Measurements from ENCODE around the gene HSPA9. TPM values are rescaled to one million over a fixed set of nuclear protein-coding genes. Genes with fewer than 3 reads are reported as not detected.

Gene HSPA9
- total RNA-seq, 1 donor from 2014 or later, result 197 TPM

DNA sequence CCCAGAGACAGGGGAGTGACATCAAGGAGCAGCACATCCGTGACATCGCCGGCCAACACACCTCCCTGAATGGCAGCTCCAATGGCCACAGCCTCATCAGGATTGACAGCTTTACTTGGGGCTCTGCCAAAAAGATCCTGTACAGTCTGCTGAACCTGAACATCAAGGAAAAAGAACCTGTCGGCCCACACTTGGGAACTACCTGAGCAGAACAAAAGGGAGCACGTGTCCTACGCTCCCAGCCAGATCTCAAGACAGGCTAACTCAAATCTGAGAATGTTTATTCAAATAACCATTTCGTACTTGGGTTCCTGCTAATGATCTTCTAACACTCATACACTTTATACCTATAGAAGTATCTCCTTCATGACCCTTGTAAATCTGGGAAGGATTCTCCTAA, 15.3 kb downstream of the HSPA9 start:
- no peak overlapping the region for H3K4me3 Mint-ChIP-seq (ENCODE audit: unreplicated experiment)

DNA sequence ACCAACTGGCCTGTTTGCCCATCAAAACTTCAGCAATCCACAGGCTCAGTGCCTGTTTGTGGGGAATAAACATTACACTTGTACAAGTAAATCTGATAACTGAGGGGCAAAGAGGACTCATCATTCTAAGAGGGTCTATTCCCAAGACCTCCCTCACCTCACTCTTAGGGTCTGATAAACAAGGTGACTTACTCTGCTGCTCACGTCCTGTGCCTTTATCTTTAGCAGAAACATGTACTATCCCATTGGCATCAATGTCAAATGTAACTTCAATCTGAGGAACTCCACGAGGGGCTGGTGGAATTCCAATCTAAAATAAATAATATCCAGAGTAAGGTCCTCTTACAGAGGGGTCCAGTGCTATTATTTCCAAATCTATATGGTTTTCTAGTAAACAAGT, 17.5 kb downstream of the HSPA9 start:
- TF ChIP-seq CTCF (IDR thresholded peaks at IDR 0.05), result no peak
- DNase-seq (ENCODE audit: extremely low spot score, unreplicated experiment), result no peak
- no peak overlapping the region for H3K27ac Mint-ChIP-seq (ENCODE audit: unreplicated experiment)

More for the DNA sequence above, 15.3 kb downstream of the HSPA9 start:
- H3K4me1 Mint-ChIP-seq (ENCODE audit: unreplicated experiment), result no peaks in the 10 kb centered on the region
- H3K9me3 Mint-ChIP-seq (ENCODE audit: unreplicated experiment), result no peaks in the 10 kb centered on the region
- TF ChIP-seq CTCF (IDR thresholded peaks at IDR 0.05), result no peak
- no peak overlapping the region for H3K27ac Mint-ChIP-seq (ENCODE audit: unreplicated experiment)
- no peaks in the 10 kb centered on the region for H3K27me3 Mint-ChIP-seq (ENCODE audit: unreplicated experiment)
- H3K36me3 Mint-ChIP-seq (ENCODE audit: unreplicated experiment), result peaks cover 70% of the 10 kb centered on the region
- DNase-seq (ENCODE audit: extremely low spot score, unreplicated experiment), result no peak

GRCh38 chr5:138554143-138554542, 21.1 kb downstream of the HSPA9 start:
- no peak overlapping the region for H3K27ac Mint-ChIP-seq (ENCODE audit: unreplicated experiment)

More for the DNA sequence above, 17.5 kb downstream of the HSPA9 start:
- Mint-ChIP-seq H3K9me3 (ENCODE audit: unreplicated experiment) (no peaks in the 10 kb centered on the region), H3K36me3 (ENCODE audit: unreplicated experiment) (peaks cover 79% of the 10 kb centered on the region), H3K4me1 (ENCODE audit: unreplicated experiment) (no peaks in the 10 kb centered on the region), H3K27me3 (ENCODE audit: unreplicated experiment) (no peaks in the 10 kb centered on the region), H3K4me3 (ENCODE audit: unreplicated experiment) (no peak overlapping the region)

DNA sequence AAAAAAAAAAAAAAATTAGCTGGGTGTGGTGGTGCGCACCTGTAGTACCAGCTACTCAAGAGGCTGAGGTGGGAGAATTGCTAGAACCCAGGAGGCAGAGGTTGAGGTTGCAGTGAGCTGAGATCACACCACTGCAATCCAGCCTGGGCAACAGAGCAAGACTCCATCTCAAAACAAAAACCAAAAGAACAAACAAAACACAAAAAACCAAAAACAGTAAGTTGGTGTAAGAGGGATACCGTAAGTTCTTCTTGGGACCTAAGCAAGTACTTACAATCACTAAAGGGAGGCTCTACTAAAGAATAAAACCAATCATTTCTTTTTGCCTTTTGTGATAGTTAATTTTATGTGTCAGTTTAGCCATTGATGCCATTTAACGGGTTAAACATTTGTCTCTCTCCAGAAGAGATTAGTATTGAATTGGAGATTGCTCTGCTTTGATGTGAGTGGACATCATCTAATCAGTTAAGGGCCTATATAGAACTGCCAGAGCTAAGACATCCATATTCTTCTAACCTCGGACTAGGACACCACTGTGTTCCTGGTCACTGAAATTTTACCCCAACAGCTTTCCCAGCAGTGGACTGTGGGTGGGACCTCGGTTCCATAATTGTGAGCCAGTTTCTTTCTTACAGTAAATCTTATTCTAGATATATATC, 21.6 kb downstream of the HSPA9 start:
- DNase-seq (ENCODE audit: extremely low spot score, unreplicated experiment), result no peak
- no peaks in the 10 kb centered on the region for H3K4me1 Mint-ChIP-seq (ENCODE audit: unreplicated experiment)
- TF ChIP-seq CTCF (IDR thresholded peaks at IDR 0.05), result no peak
- H3K4me3 Mint-ChIP-seq (ENCODE audit: unreplicated experiment), result no peak overlapping the region
- no peaks in the 10 kb centered on the region for H3K27me3 Mint-ChIP-seq (ENCODE audit: unreplicated experiment)
- H3K27ac Mint-ChIP-seq (ENCODE audit: unreplicated experiment), result no peak overlapping the region
- no peaks in the 10 kb centered on the region for H3K9me3 Mint-ChIP-seq (ENCODE audit: unreplicated experiment)
- H3K36me3 Mint-ChIP-seq (ENCODE audit: unreplicated experiment), result peaks cover 47% of the 10 kb centered on the region

More at GRCh38 chr5:138554143-138554542, 21.1 kb downstream of the HSPA9 start:
- Mint-ChIP-seq H3K4me3 (ENCODE audit: unreplicated experiment) (no peak overlapping the region), H3K36me3 (ENCODE audit: unreplicated experiment) (peaks cover 53% of the 10 kb centered on the region), H3K4me1 (ENCODE audit: unreplicated experiment) (no peaks in the 10 kb centered on the region), H3K9me3 (ENCODE audit: unreplicated experiment) (no peaks in the 10 kb centered on the region), H3K27me3 (ENCODE audit: unreplicated experiment) (no peaks in the 10 kb centered on the region)
- DNase-seq (ENCODE audit: extremely low spot score, unreplicated experiment), result no peak
- no peak for TF ChIP-seq CTCF (IDR thresholded peaks at IDR 0.05)

DNA sequence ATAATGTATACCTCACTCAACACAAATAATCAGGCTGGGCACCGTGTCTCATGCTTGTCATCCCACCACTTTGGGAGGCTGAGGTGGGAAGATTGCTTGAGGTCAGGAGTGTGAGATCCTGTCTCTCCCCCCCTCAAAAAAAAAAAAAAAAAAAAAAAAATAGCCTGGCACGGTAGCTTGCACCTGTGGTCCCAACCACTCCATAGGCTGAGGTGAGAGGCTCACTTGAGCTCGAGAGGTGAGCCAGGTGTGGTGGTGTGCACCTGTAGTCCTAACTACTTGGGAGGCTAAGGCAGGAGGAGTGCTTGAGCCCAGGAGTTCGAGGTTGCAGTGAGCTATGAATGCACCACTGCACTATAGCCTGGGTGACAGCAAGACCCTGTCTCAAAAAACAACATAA, 22.5 kb downstream of the HSPA9 start:
- H3K4me1 Mint-ChIP-seq (ENCODE audit: unreplicated experiment), result peaks cover 6% of the 10 kb centered on the region
- H3K36me3 Mint-ChIP-seq (ENCODE audit: unreplicated experiment), result peaks cover 38% of the 10 kb centered on the region
- no peak overlapping the region for H3K27ac Mint-ChIP-seq (ENCODE audit: unreplicated experiment)
- H3K4me3 Mint-ChIP-seq (ENCODE audit: unreplicated experiment), result no peak overlapping the region
- no peak for TF ChIP-seq CTCF (IDR thresholded peaks at IDR 0.05)
- no peaks in the 10 kb centered on the region for H3K9me3 Mint-ChIP-seq (ENCODE audit: unreplicated experiment)
- DNase-seq (ENCODE audit: extremely low spot score, unreplicated experiment), result no peak
- no peaks in the 10 kb centered on the region for H3K27me3 Mint-ChIP-seq (ENCODE audit: unreplicated experiment)

All from osteocyte (in vitro differentiated cells).